GM20000 (cell line): Measurements from ENCODE around the gene KCNMA1.

Source experiments
- DNase-seq: peaks from one replicate; pipeline ENCODE4 v3.0.0; 2012; ENCODE audit warnings: low spot score
- CTCF ChIP-seq: IDR thresholded peaks from 2 replicates; pipeline ENCODE4 v1.5.1; 2012; ENCODE audit warnings: mild to moderate bottlenecking, control low read depth; ENCODE audit errors: extremely low read depth, missing control alignments

Gene KCNMA1

GRCh38 chr10:77500754-77501151, 136.9 kb downstream of the KCNMA1 start:
- no peak for DNase-seq
- no peak for TF ChIP-seq CTCF

GRCh38 chr10:77498829-77499228, 138.8 kb downstream of the KCNMA1 start:
- no peak for TF ChIP-seq CTCF
- no peak for DNase-seq

GRCh38 chr10:77498210-77498609, 139.4 kb downstream of the KCNMA1 start:
- TF ChIP-seq CTCF, result no peak
- DNase-seq, result no peak

GRCh38 chr10:77497748-77498147, 139.9 kb downstream of the KCNMA1 start:
- DNase-seq, result no peak
- no peak for TF ChIP-seq CTCF

- TF ChIP-seq CTCF, result no peak
Observed at GRCh38 chr10:77496941-77497420, 140.6 kb downstream of the KCNMA1 start.

GRCh38 chr10:77494756-77495541, 142.7 kb downstream of the KCNMA1 start:
- no peak for TF ChIP-seq CTCF
- no peak for DNase-seq

More at GRCh38 chr10:77496941-77497420, 140.6 kb downstream of the KCNMA1 start:
- DNase-seq, result no peak

- no peak for DNase-seq
- TF ChIP-seq CTCF, result no peak
Observed at GRCh38 chr10:77494327-77494726, 143.3 kb downstream of the KCNMA1 start.
